Central memory CD8-positive, alpha-beta T cell (primary cell): ENCODE data around the gene ZFP3.
"Not testable (repeated sequence)": the region's sequence is repeated elsewhere in the genome, so short reads cannot be mapped to it uniquely, and the experiment has no call there.

Experiments used
- ATAC-seq: fragments of 150-1000 bp; cut with Tn5 transposase; replicated peaks from 2 replicates; pipeline ENCODE4 v1.10.0; 2022; ENCODE audit warnings: mild to moderate bottlenecking, moderate FRiP score, moderate number of reproducible peaks; ENCODE audit not compliant: poor library complexity, severe bottlenecking; ENCODE audit errors: extremely low read depth
- DNase-seq, 2 donors: peaks; one replicate each; pipeline ENCODE4 v3.0.0; 2021; ENCODE audit warnings: low spot score in 2 of 2
- H3K27ac Mint-ChIP-seq: one replicate; pipeline ENCODE4 v1.8.0; 2022; ENCODE audit warnings: low read depth, mild to moderate bottlenecking, moderate library complexity, mixed read lengths
- H3K27me3 Mint-ChIP-seq: one replicate; pipeline ENCODE4 v1.8.0; 2022; ENCODE audit warnings: mixed read lengths
- H3K36me3 Mint-ChIP-seq: one replicate; pipeline ENCODE4 v1.8.0; 2022; ENCODE audit warnings: mild to moderate bottlenecking, moderate library complexity, mixed read lengths; ENCODE audit not compliant: insufficient read depth
- H3K4me1 Mint-ChIP-seq: one replicate; pipeline ENCODE4 v1.8.0; 2022; ENCODE audit warnings: mixed read lengths
- H3K4me3 Mint-ChIP-seq: one replicate; pipeline ENCODE4 v1.8.0; 2022; ENCODE audit warnings: mild to moderate bottlenecking, moderate library complexity, mixed read lengths
- H3K9me3 Mint-ChIP-seq: one replicate; pipeline ENCODE4 v1.8.0; 2022; ENCODE audit warnings: mixed read lengths

The ZFP3 gene

GRCh38 chr17:5138616-5139457 is 60.6 kb downstream of the ZFP3 start:
- Mint-ChIP-seq H3K9me3 (no peaks in the 10 kb centered on the region), H3K4me1 (no peaks in the 10 kb centered on the region), H3K27ac (no peak overlapping the region), H3K36me3 (no peaks in the 10 kb centered on the region), H3K27me3 (no peaks in the 10 kb centered on the region), H3K4me3 (no peak overlapping the region)
- DNase-seq (no peak), ATAC-seq (no peak)

GRCh38 chr17:5139458-5139732 is 61.1 kb downstream of the ZFP3 start:
- ATAC-seq (no peak), DNase-seq (no peak)
- Mint-ChIP-seq H3K4me3 (no peak overlapping the region), H3K36me3 (no peaks in the 10 kb centered on the region), H3K4me1 (no peaks in the 10 kb centered on the region), H3K27me3 (no peaks in the 10 kb centered on the region), H3K27ac (no peak overlapping the region), H3K9me3 (no peaks in the 10 kb centered on the region)

GRCh38 chr17:5142877-5143276 is 64.6 kb downstream of the ZFP3 start:
- H3K36me3 Mint-ChIP-seq, H3K4me3 Mint-ChIP-seq, H3K27ac Mint-ChIP-seq, H3K9me3 Mint-ChIP-seq, DNase-seq, ATAC-seq, H3K4me1 Mint-ChIP-seq: not testable (repeated sequence)
- peaks cover 16% of the 10 kb centered on the region for H3K27me3 Mint-ChIP-seq
